GM18507 (cell line): ENCODE data around the gene ALDH18A1.

Experiments used
- DNase-seq: peaks from one replicate; pipeline ENCODE4 v3.0.0; 2011; ENCODE audit warnings: low read depth; ENCODE audit not compliant: insufficient read length; ENCODE audit errors: extremely low spot score
- FAIRE-seq: peaks from 2 replicates; lab custom pipeline; 2011; peaks lifted over from hg19 to GRCh38; lab: Jason Lieb, UNC

ALDH18A1 gene

DNA sequence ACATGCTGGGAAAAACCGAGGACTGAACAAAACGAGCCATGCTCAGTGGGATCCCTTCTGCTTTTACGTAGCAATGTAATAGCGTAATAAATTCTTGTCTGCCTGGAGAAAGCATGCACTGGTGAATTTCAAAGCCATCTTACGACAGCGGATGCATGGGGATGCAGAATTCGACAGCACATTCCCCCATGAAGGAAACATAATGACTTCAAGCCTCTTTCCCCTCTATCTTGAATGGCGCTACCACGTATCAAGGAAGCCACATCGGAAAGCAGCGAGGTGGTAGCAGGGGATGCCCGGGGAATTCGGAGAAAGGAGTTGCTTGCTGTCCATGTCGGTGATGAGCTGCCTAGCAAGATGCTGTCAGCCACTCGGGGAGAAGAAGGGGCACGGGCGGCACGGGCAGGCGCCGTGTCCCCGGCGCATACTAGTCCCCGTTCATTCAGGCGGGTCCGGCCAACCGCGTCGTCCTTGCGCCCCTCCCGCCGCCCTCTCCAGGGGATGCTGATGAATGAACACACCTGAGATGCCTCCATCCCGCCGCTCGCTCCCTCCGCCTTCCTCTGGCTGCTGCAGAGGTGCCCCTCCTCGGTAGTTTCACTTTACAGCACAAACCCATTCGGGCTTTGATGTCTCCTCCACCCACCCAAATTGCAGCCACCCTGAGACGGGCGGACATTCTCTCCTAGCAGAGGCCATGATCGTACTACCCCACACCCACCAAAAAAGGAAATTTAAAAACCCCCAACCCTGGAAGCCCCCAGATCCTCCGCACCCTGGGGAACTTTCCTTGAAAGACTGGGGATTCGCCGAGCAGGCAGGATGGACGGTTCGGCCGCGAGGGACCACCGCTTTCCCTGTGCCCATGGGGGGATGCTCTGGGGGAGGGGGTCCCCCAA lies 96.0 kb downstream of the ALDH18A1 start:
- DNase-seq = peak; percentile 33

DNA sequence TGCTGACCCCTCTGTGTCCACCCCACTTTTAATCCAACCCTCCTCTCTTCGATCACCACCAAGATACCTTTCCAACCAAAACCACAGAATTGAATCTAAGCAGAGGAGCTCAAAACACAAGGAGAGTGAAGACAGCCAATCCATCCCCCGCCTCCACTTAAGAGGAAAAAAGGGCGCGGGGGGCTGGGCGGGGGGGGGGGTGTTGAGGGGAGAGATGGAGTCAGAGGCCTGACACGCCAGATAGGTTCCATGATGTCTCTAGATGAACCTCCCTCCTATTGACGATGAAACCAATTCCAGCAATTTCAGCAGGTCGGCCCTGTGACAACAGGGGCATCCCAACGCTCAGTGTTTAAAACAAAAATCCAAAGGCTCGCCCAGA lies 96.6 kb downstream of the ALDH18A1 start:
- no peak for FAIRE-seq

More for the DNA sequence above, 96.0 kb downstream of the ALDH18A1 start:
- FAIRE-seq = peak; percentile 60

DNA sequence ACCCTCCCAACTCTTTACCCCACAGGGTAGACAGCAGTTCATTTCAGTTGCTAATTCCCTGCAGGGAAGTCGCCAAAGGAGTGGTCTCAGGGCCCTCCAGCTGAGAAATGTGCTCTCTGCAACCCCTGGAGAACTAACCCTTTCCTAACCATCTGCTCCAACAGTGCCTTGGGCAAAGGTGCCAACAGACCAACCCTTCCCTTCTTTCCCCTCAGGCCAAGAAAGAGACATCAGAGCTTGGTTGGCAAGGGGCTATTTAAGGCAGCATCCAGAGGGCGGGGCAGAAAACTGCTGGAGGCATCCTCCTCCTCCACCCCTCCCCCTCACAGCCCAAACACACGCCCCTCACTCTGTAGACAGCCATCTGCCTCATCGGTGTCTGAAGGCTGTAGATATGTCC lies 97.0 kb downstream of the ALDH18A1 start:
- FAIRE-seq (no peak), DNase-seq (no peak)

More for the DNA sequence above, 96.6 kb downstream of the ALDH18A1 start:
- DNase-seq = no peak

DNA sequence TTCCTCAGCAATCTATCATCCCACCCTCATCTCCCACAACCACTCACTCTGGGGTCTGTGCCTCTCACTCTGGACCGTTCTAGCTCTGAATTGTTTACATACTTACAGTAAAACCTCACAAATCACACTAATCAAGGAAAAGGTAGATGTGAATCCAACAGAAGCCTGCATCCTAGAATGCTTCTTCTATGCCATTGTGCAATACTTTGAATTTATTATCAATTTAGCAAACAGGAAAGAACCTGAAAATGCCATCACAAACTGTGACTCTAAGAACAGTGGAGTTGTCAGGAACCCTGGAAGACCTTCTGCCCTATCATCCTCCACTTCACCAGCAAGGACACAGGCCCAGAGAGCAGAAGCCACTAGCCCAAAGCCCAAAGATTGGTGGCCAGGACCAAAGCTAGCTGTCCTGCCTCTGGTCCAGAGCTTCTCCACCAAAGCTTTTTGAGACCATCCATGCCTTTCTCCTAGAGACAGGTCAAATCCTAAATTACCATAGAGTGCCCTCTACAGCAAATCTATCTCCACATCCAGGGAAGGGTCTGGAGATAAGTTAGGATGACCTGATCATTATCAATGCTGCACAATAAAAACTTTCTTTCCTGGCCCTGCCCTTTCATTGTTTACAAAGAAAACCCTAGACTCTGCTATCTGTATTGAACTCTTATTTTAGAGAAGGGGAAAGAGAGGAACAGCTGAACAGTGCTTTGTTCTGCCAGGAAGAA lies 97.8 kb downstream of the ALDH18A1 start:
- no peak for FAIRE-seq
- DNase-seq = no peak

DNA sequence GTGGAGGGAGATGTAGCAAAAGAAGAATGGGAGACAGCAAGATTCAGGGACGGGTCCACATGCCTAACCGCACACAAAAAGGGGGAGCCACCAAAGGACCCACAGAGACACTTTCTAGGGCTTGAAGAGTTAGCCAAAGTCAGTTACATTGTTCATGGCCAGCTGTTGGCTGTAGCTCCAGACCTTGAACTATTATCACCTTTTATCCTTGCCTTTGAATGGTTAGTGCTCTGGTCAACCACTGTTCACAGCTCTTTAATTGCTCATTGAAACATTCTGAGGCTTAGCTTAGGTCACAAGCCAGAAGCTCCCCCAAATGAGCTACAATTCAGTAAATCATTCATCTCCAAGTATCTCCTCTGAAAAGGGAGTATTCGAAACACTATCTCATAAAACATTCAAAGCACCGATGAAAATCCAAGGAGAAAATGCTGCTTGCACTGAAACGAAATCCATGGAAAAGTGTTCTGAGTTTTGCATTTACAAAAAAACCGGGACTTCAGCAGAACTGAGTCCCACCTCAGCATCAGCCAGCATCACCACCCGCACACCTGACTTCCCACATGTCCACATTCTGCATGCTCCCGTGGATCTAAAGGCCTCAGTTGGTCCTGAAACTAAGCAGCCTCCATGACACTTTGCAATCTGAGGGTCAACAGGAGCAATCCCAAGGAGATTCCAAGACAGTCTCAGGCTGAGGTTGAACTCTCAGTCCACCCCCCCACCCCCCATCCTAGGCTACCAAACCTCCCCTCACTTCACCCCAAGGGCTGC lies 99.3 kb downstream of the ALDH18A1 start:
- FAIRE-seq = no peak
- DNase-seq = no peak
